WTC11 (cell line): ENCODE results near the gene DEFB128. TPM values are rescaled to one million over a fixed set of nuclear protein-coding genes. Genes with fewer than 3 reads are reported as not detected.

Source experiments
- ATAC-seq: fragments of 200-7000 bp; cut with Tn5 transposase; 2 replicates; pipeline ENCODE4 v1.10.0; 2021; ENCODE audit warnings: mild to moderate bottlenecking, moderate library complexity
- CTCF ChIA-PET: fragments of 300-600 bp; sonication (Branson Sonifier 250); formaldehyde crosslinking; loops from one replicate; lab custom pipeline; 2021; ENCODE audit warnings: antibody characterized with exemption; lab: Charles Lee
- POLR2A ChIA-PET: fragments of 350-600 bp; sonication (Branson Sonifier 250); formaldehyde crosslinking; loops from one replicate; lab custom pipeline; 2021; ENCODE audit warnings: antibody characterized with exemption; lab: Charles Lee
- DNase-seq: peaks from one replicate; pipeline ENCODE4 v3.0.0; 2021; ENCODE audit warnings: low spot score
- H3K27ac Mint-ChIP-seq: 2 replicates; pipeline ENCODE4 v1.8.0; 2021; ENCODE audit warnings: mixed read lengths
- H3K27me3 Mint-ChIP-seq: 2 replicates; pipeline ENCODE4 v1.8.0; 2021; ENCODE audit warnings: low read depth, mild to moderate bottlenecking, moderate library complexity, mixed read lengths
- H3K36me3 Mint-ChIP-seq: 2 replicates; pipeline ENCODE4 v1.8.0; 2021; ENCODE audit warnings: mixed read lengths
- H3K4me1 Mint-ChIP-seq: 2 replicates; pipeline ENCODE4 v1.8.0; 2022; ENCODE audit warnings: mixed read lengths
- H3K4me3 Mint-ChIP-seq: 2 replicates; pipeline ENCODE4 v1.8.0; 2021; ENCODE audit warnings: mild to moderate bottlenecking, moderate library complexity, mixed read lengths
- H3K9me3 Mint-ChIP-seq: 2 replicates; pipeline ENCODE4 v1.8.0; 2021; ENCODE audit warnings: mixed read lengths
- EMX1 ChIP-seq: fragments of 250-450 bp; sonication (Bioruptor Pico); IDR thresholded peaks from 2 replicates; pipeline ENCODE4 v1.8.0; 2021; ENCODE audit warnings: mild to moderate bottlenecking
- ETV6 ChIP-seq: sonication (generic); formaldehyde crosslinking; IDR thresholded peaks from 2 replicates; pipeline ENCODE4 v1.8.1; 2022; ENCODE audit warnings: mild to moderate bottlenecking, missing genetic modification reagents
- GABPB1 ChIP-seq: sonication (generic); formaldehyde crosslinking; IDR thresholded peaks from 2 replicates; pipeline ENCODE4 v1.8.1; 2023; ENCODE audit warnings: mild to moderate bottlenecking, missing genetic modification reagents
- GTF2I ChIP-seq: fragments of 250-450 bp; sonication (Bioruptor Pico); conservative IDR thresholded peaks from 2 replicates; pipeline ENCODE4 v1.4.0; 2021; ENCODE audit warnings: mild to moderate bottlenecking
- KAT7 ChIP-seq: sonication (generic); formaldehyde crosslinking; IDR thresholded peaks from 2 replicates; pipeline ENCODE4 v1.8.1; 2023; ENCODE audit warnings: missing genetic modification reagents, mild to moderate bottlenecking, borderline replicate concordance
- NFATC4 ChIP-seq: fragments of 250-450 bp; sonication (Bioruptor Pico); IDR thresholded peaks from 2 replicates; pipeline ENCODE4 v1.9.0; 2021; ENCODE audit warnings: mild to moderate bottlenecking
- NR2C2 ChIP-seq: sonication (generic); formaldehyde crosslinking; IDR thresholded peaks from 2 replicates; pipeline ENCODE4 v1.8.0; 2022; ENCODE audit warnings: mild to moderate bottlenecking, missing genetic modification reagents
- RELA ChIP-seq: sonication (generic); formaldehyde crosslinking; IDR thresholded peaks from 2 replicates; pipeline ENCODE4 v1.8.1; 2022; ENCODE audit warnings: missing genetic modification reagents, mild to moderate bottlenecking, borderline replicate concordance
- SP1 ChIP-seq: sonication (generic); formaldehyde crosslinking; conservative IDR thresholded peaks from 2 replicates; pipeline ENCODE4 v1.8.1; 2022; ENCODE audit warnings: missing genetic modification reagents
- TCF7 ChIP-seq: sonication (generic); formaldehyde crosslinking; IDR thresholded peaks from 2 replicates; pipeline ENCODE4 v1.8.0; 2022; ENCODE audit warnings: mild to moderate bottlenecking, low read depth, missing genetic modification reagents, moderate library complexity
- TEAD1 ChIP-seq: sonication (generic); formaldehyde crosslinking; IDR thresholded peaks from 2 replicates; pipeline ENCODE4 v1.8.0; 2022; ENCODE audit warnings: mild to moderate bottlenecking, missing genetic modification reagents
- TEAD4 ChIP-seq: sonication (generic); formaldehyde crosslinking; IDR thresholded peaks from 2 replicates; pipeline ENCODE4 v1.8.0; 2022; ENCODE audit warnings: mild to moderate bottlenecking, missing genetic modification reagents
- USF2 ChIP-seq: sonication (generic); formaldehyde crosslinking; IDR thresholded peaks from 2 replicates; pipeline ENCODE4 v1.8.1; 2023; ENCODE audit warnings: mild to moderate bottlenecking, missing genetic modification reagents, moderate library complexity
- ZNF671 ChIP-seq: fragments of 250-450 bp; sonication (Bioruptor Pico); IDR thresholded peaks from 2 replicates; pipeline ENCODE4 v1.8.0; 2021; ENCODE audit warnings: mild to moderate bottlenecking
- total RNA-seq: library from RNA; stranded (reverse); gene quantifications from 3 replicates; pipeline ENCODE4 v1.2.3, GENCODE V29; 2021
- TF ChIP-seq, protein P1 (sequence below): sonication (generic); formaldehyde crosslinking; IDR thresholded peaks from 2 replicates; pipeline ENCODE4 v1.8.1; 2023; ENCODE audit warnings: mild to moderate bottlenecking, missing genetic modification reagents, moderate library complexity

The DEFB128 gene
- total RNA-seq, 1 experiment from 2014 or later = not detected

- Mint-ChIP-seq H3K4me1 (no peaks in the 10 kb centered on the region), H3K9me3 (no peaks in the 10 kb centered on the region)
- TF ChIP-seq ETV6 (CRISPR knock-in tag) = no peak
- TF ChIP-seq, all 79 proteins: peak for 0
- DNase-seq = no peak
- ATAC-seq = peak; percentile 90
- no peaks in the 10 kb centered on the region for H3K36me3 Mint-ChIP-seq
- ChIA-PET POLR2A (no interaction called here), CTCF (interaction anchor here (0.6 to 1.5 kb wide), 7 partner anchors 44 to 212 kb away, joined by 3 to 4 read pairs (median 3); no protein-coding TSS in a partner anchor)
- no peak overlapping the region for H3K4me3 Mint-ChIP-seq
- no peak overlapping the region for H3K27ac Mint-ChIP-seq
- H3K27me3 Mint-ChIP-seq = peaks cover 77% of the 10 kb centered on the region
These were observed 30.0 kb upstream of the DEFB128 start for GRCh38 chr20:219290-220115.

GRCh38 chr20:217266-217665, 27.8 kb upstream of the DEFB128 start:
- H3K9me3 Mint-ChIP-seq = no peaks in the 10 kb centered on the region
- H3K4me1 Mint-ChIP-seq = no peaks in the 10 kb centered on the region
- H3K36me3 Mint-ChIP-seq = no peaks in the 10 kb centered on the region
- DNase-seq = no peak
- ChIA-PET POLR2A (no interaction called here), CTCF (no interaction called here)
- H3K27ac Mint-ChIP-seq = no peak overlapping the region
- peaks cover 83% of the 10 kb centered on the region for H3K27me3 Mint-ChIP-seq
- ATAC-seq = no peak
- TF ChIP-seq TEAD1 (CRISPR knock-in tag) (no peak), KAT7 (CRISPR knock-in tag) (no peak), ETV6 (CRISPR knock-in tag) (no peak), TEAD4 (CRISPR knock-in tag) (no peak), GABPB1 (CRISPR knock-in tag) (no peak)
- TF ChIP-seq, protein P1, sequence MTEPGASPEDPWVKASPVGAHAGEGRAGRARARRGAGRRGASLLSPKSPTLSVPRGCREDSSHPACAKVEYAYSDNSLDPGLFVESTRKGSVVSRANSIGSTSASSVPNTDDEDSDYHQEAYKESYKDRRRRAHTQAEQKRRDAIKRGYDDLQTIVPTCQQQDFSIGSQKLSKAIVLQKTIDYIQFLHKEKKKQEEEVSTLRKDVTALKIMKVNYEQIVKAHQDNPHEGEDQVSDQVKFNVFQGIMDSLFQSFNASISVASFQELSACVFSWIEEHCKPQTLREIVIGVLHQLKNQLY (CRISPR knock-in tag) = no peak
- H3K4me3 Mint-ChIP-seq = no peak overlapping the region

DNA sequence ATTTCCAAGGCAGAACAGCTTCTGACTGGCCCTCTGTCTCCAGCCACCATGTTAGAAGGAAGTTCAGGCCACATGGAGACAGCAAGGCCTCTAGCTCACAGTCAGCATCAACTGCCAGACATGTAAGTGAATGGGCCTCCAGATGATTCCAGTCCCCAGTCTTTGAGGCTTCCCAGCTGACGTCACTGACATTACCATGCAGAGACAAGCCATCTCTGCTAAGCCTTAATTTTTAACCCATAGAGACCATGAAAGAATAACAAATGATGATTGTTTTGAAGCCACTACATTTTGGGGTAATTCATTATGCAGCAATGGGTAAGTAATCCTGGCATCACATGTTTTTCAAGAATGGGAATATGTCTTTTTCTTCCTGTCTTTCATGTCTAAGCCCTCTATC, 26.3 kb upstream of the DEFB128 start:
- Mint-ChIP-seq H3K27ac (no peak overlapping the region), H3K36me3 (no peaks in the 10 kb centered on the region), H3K9me3 (no peaks in the 10 kb centered on the region), H3K27me3 (peaks cover 86% of the 10 kb centered on the region), H3K4me3 (no peak overlapping the region), H3K4me1 (no peaks in the 10 kb centered on the region)
- ATAC-seq (no peak), DNase-seq (no peak)
- ChIA-PET CTCF (interaction anchor here (0.8 kb wide), 1 partner anchor 115 kb away, joined by 3 read pairs; no protein-coding TSS in a partner anchor), POLR2A (no interaction called here)
- TF ChIP-seq GTF2I (CRISPR knock-in tag) = no peak
- TF ChIP-seq USF2 (CRISPR knock-in tag) = no peak

GRCh38 chr20:214383-214782, 24.9 kb upstream of the DEFB128 start:
- POLR2A ChIA-PET = no interaction called here
- Mint-ChIP-seq H3K27me3 (peaks cover 87% of the 10 kb centered on the region), H3K9me3 (no peaks in the 10 kb centered on the region), H3K4me3 (no peak overlapping the region), H3K27ac (no peak overlapping the region), H3K4me1 (no peaks in the 10 kb centered on the region), H3K36me3 (no peaks in the 10 kb centered on the region)
- no peak for TF ChIP-seq TCF7 (CRISPR knock-in tag)
- TF ChIP-seq ZNF671 (CRISPR knock-in tag) = no peak
- TF ChIP-seq NR2C2 (CRISPR knock-in tag) = no peak
- no peak for TF ChIP-seq NFATC4 (CRISPR knock-in tag)
- no peak for TF ChIP-seq EMX1 (CRISPR knock-in tag)
- no peak for DNase-seq
- CTCF ChIA-PET = interaction anchor here (1.0 kb wide), 1 partner anchor 52 kb away, joined by 5 read pairs; no protein-coding TSS in a partner anchor
- ATAC-seq = no peak

GRCh38 chr20:210809-211502, 21.4 kb upstream of the DEFB128 start:
- no peak for DNase-seq
- TF ChIP-seq SP1 (CRISPR knock-in tag) (no peak), RELA (CRISPR knock-in tag) (no peak)
- TF ChIP-seq, all 79 proteins: peak for 0
- no peak overlapping the region for H3K27ac Mint-ChIP-seq
- no peaks in the 10 kb centered on the region for H3K4me1 Mint-ChIP-seq
- no peaks in the 10 kb centered on the region for H3K36me3 Mint-ChIP-seq
- POLR2A ChIA-PET = no interaction called here
- CTCF ChIA-PET = no interaction called here
- no peaks in the 10 kb centered on the region for H3K9me3 Mint-ChIP-seq
- H3K27me3 Mint-ChIP-seq = peaks cover 70% of the 10 kb centered on the region
- no peak for ATAC-seq
- H3K4me3 Mint-ChIP-seq = no peak overlapping the region
